KOPT-K1 (cell line): ENCODE measurements around the gene TMPRSS11A.

ENCODE experiments used
- H3K27ac ChIP-seq: fragments of 200-600 bp; sonication (generic); 2 replicates; pipeline ENCODE4 v1.5.1; 2016; ENCODE audit warnings: antibody characterized with exemption, mild to moderate bottlenecking, low read depth, low read length; ENCODE audit not compliant: poor library complexity, severe bottlenecking
- H3K36me3 ChIP-seq: fragments of 200-600 bp; sonication (generic); 2 replicates; pipeline ENCODE4 v1.5.1; 2017; ENCODE audit warnings: antibody characterized with exemption, mild to moderate bottlenecking, low read length, moderate library complexity; ENCODE audit not compliant: insufficient read depth
- H3K9me3 ChIP-seq: fragments of 200-600 bp; sonication (generic); 2 replicates; pipeline ENCODE4 v1.5.1; 2017; ENCODE audit warnings: antibody characterized with exemption, low read length, mild to moderate bottlenecking; ENCODE audit not compliant: insufficient read depth, poor library complexity, severe bottlenecking

TMPRSS11A gene

GRCh38 chr4:67896421-67897065 is 66.8 kb downstream of the TMPRSS11A start:
- no peaks in the 10 kb centered on the region for H3K9me3 ChIP-seq
- H3K36me3 ChIP-seq: no peaks in the 10 kb centered on the region
- H3K27ac ChIP-seq: no peak overlapping the region

GRCh38 chr4:67894659-67895058 is 68.6 kb downstream of the TMPRSS11A start:
- Histone ChIP-seq H3K36me3 (no peaks in the 10 kb centered on the region), H3K9me3 (no peaks in the 10 kb centered on the region), H3K27ac (no peak overlapping the region)

- Histone ChIP-seq H3K9me3 (no peaks in the 10 kb centered on the region), H3K36me3 (no peaks in the 10 kb centered on the region), H3K27ac (no peak overlapping the region)
Measured at GRCh38 chr4:67892905-67893304, 70.4 kb downstream of the TMPRSS11A start.

GRCh38 chr4:67892253-67892652 is 71.0 kb downstream of the TMPRSS11A start:
- no peak overlapping the region for H3K27ac ChIP-seq
- H3K9me3 ChIP-seq: no peaks in the 10 kb centered on the region
- no peaks in the 10 kb centered on the region for H3K36me3 ChIP-seq

DNA sequence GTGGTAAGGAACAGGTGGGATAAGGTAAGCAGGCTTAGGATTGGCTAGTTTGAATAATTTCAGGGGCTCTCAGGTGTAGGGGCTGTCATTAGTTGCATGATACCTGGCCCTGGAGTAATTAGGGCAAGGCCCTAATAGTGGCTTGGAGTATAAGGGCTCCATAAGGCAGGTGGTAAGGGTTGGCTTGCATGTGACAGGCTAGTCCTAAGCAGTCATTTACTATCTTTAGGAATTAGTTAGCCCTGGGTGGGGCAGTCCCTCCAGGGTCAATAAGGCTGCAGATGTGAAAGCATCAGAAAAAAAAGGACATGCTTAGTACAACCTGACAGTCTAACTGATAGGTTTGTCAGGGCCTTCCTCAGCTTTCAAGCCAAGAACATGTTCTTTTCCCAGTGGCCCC is 71.6 kb downstream of the TMPRSS11A start:
- Histone ChIP-seq H3K9me3 (no peaks in the 10 kb centered on the region), H3K27ac (no peak overlapping the region), H3K36me3 (no peaks in the 10 kb centered on the region)

- Histone ChIP-seq H3K36me3 (no peaks in the 10 kb centered on the region), H3K9me3 (no peaks in the 10 kb centered on the region), H3K27ac (no peak overlapping the region)
Measured at GRCh38 chr4:67886281-67886680, 77.0 kb downstream of the TMPRSS11A start.

DNA sequence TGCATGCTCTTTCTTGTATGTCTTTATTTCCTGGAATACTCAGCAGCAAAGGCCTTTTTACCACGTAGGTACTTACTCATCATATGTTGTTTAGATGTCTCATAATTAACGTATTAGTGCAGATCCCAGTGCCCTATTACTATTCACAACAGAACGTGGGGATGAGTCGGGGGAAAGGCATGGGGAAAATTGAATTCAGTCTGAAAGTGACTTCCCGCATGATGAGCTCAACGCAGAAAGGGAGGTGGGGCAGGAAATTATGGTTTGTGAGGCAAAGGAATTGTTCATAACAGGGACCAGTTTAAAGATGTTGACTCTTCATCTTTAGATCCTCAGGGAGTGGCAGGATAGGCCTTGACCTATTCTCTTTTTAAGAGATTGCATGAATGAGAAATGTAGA is 77.5 kb downstream of the TMPRSS11A start:
- Histone ChIP-seq H3K27ac (no peak overlapping the region), H3K9me3 (no peaks in the 10 kb centered on the region), H3K36me3 (no peaks in the 10 kb centered on the region)

GRCh38 chr4:67884701-67885100 is 78.6 kb downstream of the TMPRSS11A start:
- Histone ChIP-seq H3K36me3 (no peaks in the 10 kb centered on the region), H3K27ac (no peak overlapping the region), H3K9me3 (no peaks in the 10 kb centered on the region)

- no peaks in the 10 kb centered on the region for H3K36me3 ChIP-seq
- no peaks in the 10 kb centered on the region for H3K9me3 ChIP-seq
- H3K27ac ChIP-seq: no peak within 1 kb of the TSS
Measured at GRCh38 chr4:67883902-67884301, 79.4 kb downstream of the TMPRSS11A start, which contains the start of gene TMPRSS11D. TSS of gene TMPRSS11D (minus strand) at chr4:67884002. CDS start at chr4:67883933, 69 bp downstream.

GRCh38 chr4:67883458-67883857 is 79.8 kb downstream of the TMPRSS11A start:
- Histone ChIP-seq H3K27ac (no peak overlapping the region), H3K9me3 (no peaks in the 10 kb centered on the region), H3K36me3 (no peaks in the 10 kb centered on the region)

DNA sequence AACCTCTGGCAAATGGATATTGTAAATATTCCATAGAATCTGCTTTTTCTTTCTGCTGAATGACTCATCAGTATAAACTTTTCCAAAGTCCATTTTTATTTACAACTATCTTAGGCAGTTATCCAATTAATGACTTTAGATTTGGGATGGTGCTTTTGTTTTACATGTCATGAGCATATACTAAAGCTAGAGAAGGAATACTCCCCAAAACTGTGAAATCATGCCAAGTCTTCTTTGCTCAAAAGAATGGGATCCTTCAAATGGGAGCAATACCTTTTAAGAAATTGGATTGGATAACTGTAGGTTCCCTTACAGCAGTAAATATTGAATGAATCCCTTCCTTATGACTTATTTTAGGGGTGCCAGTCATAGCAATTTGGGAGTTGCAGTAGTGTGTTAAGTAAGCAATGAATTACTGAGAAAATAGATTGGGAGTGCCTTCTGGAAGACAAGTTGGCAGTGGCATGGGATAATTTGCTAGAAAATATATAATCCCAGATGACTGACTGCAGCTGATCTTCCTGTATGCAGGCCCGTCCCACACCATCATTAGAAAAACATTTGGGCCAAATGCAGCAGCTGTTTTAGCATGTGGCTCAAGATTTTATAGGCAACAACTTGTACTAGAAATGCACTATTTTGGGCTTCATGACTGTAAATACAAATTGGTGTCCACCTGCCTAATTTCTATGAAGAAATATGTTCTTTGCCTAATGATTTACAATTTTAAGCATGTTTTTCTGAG is 82.3 kb downstream of the TMPRSS11A start:
- H3K27ac ChIP-seq: no peak overlapping the region
- H3K36me3 ChIP-seq: no peaks in the 10 kb centered on the region
- no peaks in the 10 kb centered on the region for H3K9me3 ChIP-seq

GRCh38 chr4:67879486-67879885 is 83.8 kb downstream of the TMPRSS11A start:
- Histone ChIP-seq H3K27ac (no peak overlapping the region), H3K9me3 (no peaks in the 10 kb centered on the region)

GRCh38 chr4:67877086-67877485 is 86.2 kb downstream of the TMPRSS11A start:
- Histone ChIP-seq H3K27ac (no peak overlapping the region), H3K9me3 (no peaks in the 10 kb centered on the region), H3K36me3 (no peaks in the 10 kb centered on the region)

More at GRCh38 chr4:67879486-67879885, 83.8 kb downstream of the TMPRSS11A start:
- no peaks in the 10 kb centered on the region for H3K36me3 ChIP-seq

DNA sequence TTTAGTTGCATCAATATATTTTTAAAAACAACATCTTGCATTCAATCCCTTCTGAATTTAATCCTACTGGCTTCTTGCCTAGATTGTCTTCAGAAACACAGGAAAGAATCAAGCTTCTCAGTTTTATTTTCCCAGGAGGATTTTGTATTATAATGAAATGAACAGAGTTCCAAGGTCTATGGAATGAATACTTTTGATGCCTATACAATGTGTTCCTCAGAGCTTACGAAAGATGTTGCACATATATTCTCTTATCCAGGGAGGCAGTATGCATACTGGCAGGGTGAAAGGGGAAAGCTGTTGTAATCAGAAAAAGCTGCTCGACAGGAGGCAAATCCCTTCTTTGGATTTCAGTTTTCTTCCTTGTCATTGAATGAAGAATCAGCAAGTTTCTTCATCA is 88.3 kb downstream of the TMPRSS11A start:
- H3K9me3 ChIP-seq: no peaks in the 10 kb centered on the region
- no peaks in the 10 kb centered on the region for H3K36me3 ChIP-seq
- no peak overlapping the region for H3K27ac ChIP-seq

GRCh38 chr4:67873116-67873515 is 90.2 kb downstream of the TMPRSS11A start:
- H3K9me3 ChIP-seq: no peaks in the 10 kb centered on the region
- H3K36me3 ChIP-seq: no peaks in the 10 kb centered on the region
- H3K27ac ChIP-seq: no peak overlapping the region

DNA sequence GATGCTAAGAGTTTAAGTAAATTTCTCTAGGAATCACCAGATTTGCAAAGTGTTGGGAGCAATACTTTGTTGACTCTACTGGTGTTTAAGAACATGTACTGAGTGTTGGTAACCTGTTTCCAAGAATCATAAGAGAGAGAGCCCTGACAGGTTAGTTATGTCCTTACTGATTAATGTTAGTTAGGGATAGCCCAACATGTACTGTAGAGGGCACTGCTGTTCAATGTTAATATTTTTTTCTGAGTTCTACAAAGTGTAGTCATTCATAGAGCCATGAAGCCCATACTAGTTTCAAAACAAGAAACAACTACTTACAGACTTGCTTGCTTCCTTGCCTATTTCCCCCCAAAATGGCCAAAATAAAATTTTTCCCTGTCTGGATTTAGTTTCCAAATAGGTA is 91.4 kb downstream of the TMPRSS11A start:
- no peaks in the 10 kb centered on the region for H3K9me3 ChIP-seq
- H3K27ac ChIP-seq: no peak overlapping the region
- no peaks in the 10 kb centered on the region for H3K36me3 ChIP-seq
